Measurements from ENCODE around the gene ZNF687. TPM values are rescaled to one million over a fixed set of nuclear protein-coding genes. Genes with fewer than 3 reads are reported as not detected.

Gene ZNF687
- total RNA-seq, 1 donor from 2014 or later: 22.5 TPM

DNA sequence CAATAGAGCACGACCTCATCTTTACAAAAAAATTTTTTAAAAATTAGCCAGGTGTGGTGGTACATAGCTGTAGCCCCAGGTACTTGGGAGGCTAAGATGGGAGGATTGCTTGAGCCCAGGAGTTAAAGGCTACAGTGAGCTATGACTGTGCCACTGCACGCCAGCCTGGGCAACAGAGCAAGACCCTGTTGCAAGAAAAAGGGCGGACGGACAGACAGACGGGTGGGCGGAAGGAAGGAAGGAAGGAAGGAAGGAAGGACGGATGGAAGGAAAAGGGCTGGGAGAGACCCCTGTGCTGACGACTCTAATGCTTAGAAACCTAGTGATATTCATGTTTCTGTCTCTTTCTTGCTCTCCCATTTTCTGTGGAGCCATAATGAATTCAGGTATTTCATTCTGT is 30.7 kb downstream of the ZNF687 start:
- H3K36me3 ChIP-seq: peaks cover 97% of the 10 kb centered on the region
- intact Hi-C loops (cut with DNase I): no loop called here
- TF ChIP-seq, protein P1, sequence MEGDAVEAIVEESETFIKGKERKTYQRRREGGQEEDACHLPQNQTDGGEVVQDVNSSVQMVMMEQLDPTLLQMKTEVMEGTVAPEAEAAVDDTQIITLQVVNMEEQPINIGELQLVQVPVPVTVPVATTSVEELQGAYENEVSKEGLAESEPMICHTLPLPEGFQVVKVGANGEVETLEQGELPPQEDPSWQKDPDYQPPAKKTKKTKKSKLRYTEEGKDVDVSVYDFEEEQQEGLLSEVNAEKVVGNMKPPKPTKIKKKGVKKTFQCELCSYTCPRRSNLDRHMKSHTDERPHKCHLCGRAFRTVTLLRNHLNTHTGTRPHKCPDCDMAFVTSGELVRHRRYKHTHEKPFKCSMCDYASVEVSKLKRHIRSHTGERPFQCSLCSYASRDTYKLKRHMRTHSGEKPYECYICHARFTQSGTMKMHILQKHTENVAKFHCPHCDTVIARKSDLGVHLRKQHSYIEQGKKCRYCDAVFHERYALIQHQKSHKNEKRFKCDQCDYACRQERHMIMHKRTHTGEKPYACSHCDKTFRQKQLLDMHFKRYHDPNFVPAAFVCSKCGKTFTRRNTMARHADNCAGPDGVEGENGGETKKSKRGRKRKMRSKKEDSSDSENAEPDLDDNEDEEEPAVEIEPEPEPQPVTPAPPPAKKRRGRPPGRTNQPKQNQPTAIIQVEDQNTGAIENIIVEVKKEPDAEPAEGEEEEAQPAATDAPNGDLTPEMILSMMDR (IDR thresholded peaks at IDR 0.05): no peak

DNA sequence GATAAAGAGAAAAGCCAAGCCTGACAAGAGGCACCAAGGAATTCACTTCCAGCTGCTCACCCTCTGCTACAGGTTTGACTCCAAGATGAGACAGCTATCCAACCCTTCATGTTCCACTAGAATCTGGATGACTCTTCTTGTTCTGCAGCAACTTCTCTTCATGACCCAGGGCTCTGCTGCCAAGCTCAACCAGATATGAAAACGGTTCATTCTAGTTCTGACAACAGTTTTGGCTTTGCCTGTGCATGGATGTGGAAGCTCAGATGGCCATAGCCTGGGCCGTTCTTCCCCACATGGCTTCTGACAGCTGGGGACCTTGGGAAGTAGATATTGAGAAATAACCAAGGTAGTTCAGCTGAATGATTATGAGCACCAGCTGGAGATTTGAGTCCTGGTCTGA is 31.4 kb downstream of the ZNF687 start:
- H3K27me3 ChIP-seq: no peaks in the 10 kb centered on the region
- intact Hi-C loops (cut with DNase I): no loop called here
- H3K9me3 ChIP-seq: no peaks in the 10 kb centered on the region
- no peak overlapping the region for H3K4me3 ChIP-seq
- ATAC-seq: no peak
- TF ChIP-seq, protein P1 (IDR thresholded peaks at IDR 0.05): no peak
- peaks cover 93% of the 10 kb centered on the region for H3K36me3 ChIP-seq
- H3K4me1 ChIP-seq: peaks cover 36% of the 10 kb centered on the region
- no peak for DNase-seq
- peak overlapping the region; percentile 20 for H3K27ac ChIP-seq

More for the DNA sequence above, 30.7 kb downstream of the ZNF687 start:
- ATAC-seq (no peak), DNase-seq (no peak)
- H3K9me3 ChIP-seq: no peaks in the 10 kb centered on the region
- H3K4me1 ChIP-seq: peaks cover 36% of the 10 kb centered on the region
- H3K27ac ChIP-seq: no peak overlapping the region
- H3K4me3 ChIP-seq: no peak overlapping the region
- H3K27me3 ChIP-seq: no peaks in the 10 kb centered on the region

DNA sequence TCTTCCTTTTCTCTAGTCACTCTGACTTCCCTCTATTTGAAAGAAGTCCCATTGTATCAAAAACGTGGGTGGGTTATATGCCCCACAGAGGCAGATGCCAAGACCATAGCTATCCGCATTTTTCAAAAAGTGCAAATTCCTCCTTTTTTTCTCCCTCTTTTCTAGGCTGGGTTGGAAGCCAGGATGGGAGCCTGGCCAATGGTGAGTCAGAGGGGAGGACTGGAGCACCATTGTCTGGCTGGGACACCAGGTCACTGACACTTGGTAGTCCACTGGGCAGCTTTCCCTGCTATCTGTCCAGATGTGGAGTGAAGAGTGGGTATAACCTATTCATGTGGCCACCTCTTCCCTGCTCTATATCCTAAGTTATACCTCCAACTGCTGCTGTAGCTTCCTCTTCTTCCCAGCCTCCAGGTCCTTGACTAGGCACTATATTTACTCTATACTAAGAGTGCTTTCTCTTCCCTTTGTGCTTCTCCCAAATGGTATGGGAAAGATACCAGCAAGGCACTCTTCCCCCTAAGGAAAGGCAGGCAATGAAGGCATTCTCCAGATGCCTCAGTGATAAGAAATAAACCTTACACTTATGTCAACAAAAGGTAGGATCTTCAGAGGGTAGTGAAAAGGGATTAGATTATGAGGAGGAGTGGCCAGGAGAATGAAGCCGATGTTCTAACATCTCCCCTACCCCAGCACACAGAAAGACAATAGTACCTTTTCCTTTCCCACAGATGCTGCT is 32.2 kb downstream of the ZNF687 start:
- peak; percentile 43 for ATAC-seq
- no peak for DNase-seq

DNA sequence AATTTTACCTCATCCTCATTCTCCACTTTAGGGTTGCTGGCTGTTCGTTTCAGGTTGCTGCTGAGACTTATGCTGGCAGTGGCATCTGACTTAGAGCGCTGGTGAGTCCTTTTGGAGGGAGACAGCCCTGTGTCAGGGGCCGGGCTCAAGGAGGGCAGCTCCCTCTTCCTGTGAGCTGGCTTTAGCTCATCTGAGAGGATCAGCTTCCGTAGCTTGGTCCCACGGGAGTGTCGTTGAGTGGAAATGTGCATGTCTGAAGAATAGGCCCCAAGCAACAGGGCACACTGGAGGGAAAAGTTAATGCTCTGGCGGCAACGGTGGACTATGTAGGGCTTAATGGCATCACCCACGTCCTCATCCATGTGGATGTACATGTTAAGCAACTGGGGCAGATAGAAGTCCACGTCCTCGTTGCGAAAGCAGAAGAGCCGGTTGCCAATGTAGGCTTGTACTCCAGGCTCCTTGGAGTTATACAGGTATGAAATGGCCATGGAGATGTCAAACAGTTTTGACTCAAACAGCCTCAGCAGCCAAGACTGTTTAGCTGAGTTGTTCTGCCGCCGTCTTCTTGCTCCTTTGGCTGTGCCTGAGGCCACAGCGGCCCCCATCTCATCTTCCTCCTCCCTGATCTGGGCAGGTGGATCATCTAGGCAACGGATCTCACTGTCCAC is 33.6 kb downstream of the ZNF687 start:
- Histone ChIP-seq H3K36me3 (peaks cover 93% of the 10 kb centered on the region), H3K9me3 (no peaks in the 10 kb centered on the region), H3K27me3 (no peaks in the 10 kb centered on the region), H3K4me3 (no peak overlapping the region), H3K4me1 (peaks cover 36% of the 10 kb centered on the region), H3K27ac (no peak overlapping the region)
- ATAC-seq: no peak
- intact Hi-C loops (cut with DNase I): no loop called here
- TF ChIP-seq, protein P1 (IDR thresholded peaks at IDR 0.05): no peak
- DNase-seq: no peak

More for the DNA sequence above, 32.2 kb downstream of the ZNF687 start:
- H3K9me3 ChIP-seq: no peaks in the 10 kb centered on the region
- H3K4me3 ChIP-seq: no peak overlapping the region
- H3K4me1 ChIP-seq: peaks cover 36% of the 10 kb centered on the region
- peaks cover 93% of the 10 kb centered on the region for H3K36me3 ChIP-seq
- no peaks in the 10 kb centered on the region for H3K27me3 ChIP-seq
- peak overlapping the region; percentile 20 for H3K27ac ChIP-seq
- intact Hi-C loops (cut with DNase I): no loop called here
- TF ChIP-seq, protein P1 (IDR thresholded peaks at IDR 0.05): no peak

DNA sequence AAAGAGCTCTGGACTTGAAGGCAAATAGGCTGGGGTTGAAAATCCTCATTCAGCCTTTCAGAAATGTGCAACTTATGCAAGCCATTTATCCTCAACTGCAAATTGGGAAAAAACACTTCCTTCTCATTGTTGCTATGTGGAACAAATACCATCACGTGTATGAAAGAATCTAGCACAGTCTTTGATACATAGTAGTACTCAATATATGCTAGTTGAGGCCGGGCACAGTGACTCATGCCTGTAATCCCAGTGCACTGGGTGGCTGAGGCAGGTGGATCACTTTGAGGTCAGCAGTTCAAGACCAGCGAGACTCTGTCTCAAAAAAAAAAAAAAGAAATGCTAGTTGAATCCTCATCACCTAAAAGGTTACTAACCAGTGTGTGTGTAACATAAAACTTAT is 36.9 kb downstream of the ZNF687 start:
- H3K9me3 ChIP-seq: no peaks in the 10 kb centered on the region
- no peaks in the 10 kb centered on the region for H3K27me3 ChIP-seq
- H3K27ac ChIP-seq: no peak overlapping the region
- no peak overlapping the region for H3K4me3 ChIP-seq
- TF ChIP-seq, protein P1 (IDR thresholded peaks at IDR 0.05): no peak
- peaks cover 4% of the 10 kb centered on the region for H3K4me1 ChIP-seq
- intact Hi-C loops (cut with DNase I): no loop called here
- peaks cover 87% of the 10 kb centered on the region for H3K36me3 ChIP-seq
- no peak for ATAC-seq
- no peak for DNase-seq

Data from upper lobe of right lung (tissue), 1 donor.